Bronchial epithelial cell (primary cell): ENCODE measurements around the gene SPINDOC. TPM values are rescaled to one million over a fixed set of nuclear protein-coding genes. Genes with fewer than 3 reads are reported as not detected.
"Not testable (repeated sequence)": the region's sequence is repeated elsewhere in the genome, so short reads cannot be mapped to it uniquely, and the experiment has no call there.

Experiments
- DNase-seq: peaks from one replicate; pipeline ENCODE4 v3.0.0-alpha.2; 2010; ENCODE audit warnings: low read depth
- FAIRE-seq: peaks from 2 replicates; lab custom pipeline; 2011; peaks lifted over from hg19 to GRCh38; lab: Jason Lieb, UNC
- H3K27me3 ChIP-seq: 2 replicates; pipeline ENCODE4 v1.5.1; 2011; ENCODE audit warnings: low read length; ENCODE audit not compliant: control insufficient read depth, insufficient read depth
- H3K36me3 ChIP-seq: 2 replicates; pipeline ENCODE4 v1.5.1; 2011; ENCODE audit warnings: low read length; ENCODE audit not compliant: control insufficient read depth, insufficient read depth
- H3K4me3 ChIP-seq: 2 replicates; pipeline ENCODE4 v1.5.1; 2011; ENCODE audit warnings: mild to moderate bottlenecking, low read depth, low read length, control low read depth
- total RNA-seq: library from RNA; depleted of rRNA; stranded (reverse); fragments of >200 nt; gene quantifications from 2 replicates; pipeline ENCODE4 v1.2.1, GENCODE V29; 2014
- TF ChIP-seq, protein P1 (sequence below): IDR thresholded peaks from 2 replicates; pipeline ENCODE4 v1.5.1; 2011; ENCODE audit warnings: mild to moderate bottlenecking, moderate library complexity, low read length, control low read depth, inconsistent platforms; ENCODE audit not compliant: insufficient read depth, severe bottlenecking

SPINDOC gene
- total RNA-seq, 1 donor from 2014 or later: 3.4 TPM

DNA sequence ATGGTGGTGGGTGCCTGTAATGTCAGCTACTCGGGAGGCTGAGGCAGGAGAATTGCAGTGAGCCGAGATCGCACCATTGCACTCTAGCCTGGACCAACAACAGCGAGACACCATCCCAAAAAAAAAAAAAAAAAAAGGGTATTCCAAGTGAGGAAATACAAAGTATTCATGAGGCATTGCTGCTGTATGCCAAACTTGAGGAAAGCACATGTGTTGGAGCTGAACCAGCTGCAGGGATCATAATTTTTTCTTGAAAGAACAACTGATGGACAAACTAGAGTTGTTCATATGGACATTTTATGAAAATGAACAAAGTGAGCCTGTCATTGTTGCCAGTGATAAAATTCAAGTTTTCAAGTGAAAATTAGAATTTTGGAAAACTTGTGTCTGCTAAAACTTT, 41.4 kb downstream of the SPINDOC start:
- Histone ChIP-seq H3K27me3 (no peaks in the 10 kb centered on the region), H3K4me3 (no peak overlapping the region), H3K36me3 (no peaks in the 10 kb centered on the region)
- TF ChIP-seq, protein P1, sequence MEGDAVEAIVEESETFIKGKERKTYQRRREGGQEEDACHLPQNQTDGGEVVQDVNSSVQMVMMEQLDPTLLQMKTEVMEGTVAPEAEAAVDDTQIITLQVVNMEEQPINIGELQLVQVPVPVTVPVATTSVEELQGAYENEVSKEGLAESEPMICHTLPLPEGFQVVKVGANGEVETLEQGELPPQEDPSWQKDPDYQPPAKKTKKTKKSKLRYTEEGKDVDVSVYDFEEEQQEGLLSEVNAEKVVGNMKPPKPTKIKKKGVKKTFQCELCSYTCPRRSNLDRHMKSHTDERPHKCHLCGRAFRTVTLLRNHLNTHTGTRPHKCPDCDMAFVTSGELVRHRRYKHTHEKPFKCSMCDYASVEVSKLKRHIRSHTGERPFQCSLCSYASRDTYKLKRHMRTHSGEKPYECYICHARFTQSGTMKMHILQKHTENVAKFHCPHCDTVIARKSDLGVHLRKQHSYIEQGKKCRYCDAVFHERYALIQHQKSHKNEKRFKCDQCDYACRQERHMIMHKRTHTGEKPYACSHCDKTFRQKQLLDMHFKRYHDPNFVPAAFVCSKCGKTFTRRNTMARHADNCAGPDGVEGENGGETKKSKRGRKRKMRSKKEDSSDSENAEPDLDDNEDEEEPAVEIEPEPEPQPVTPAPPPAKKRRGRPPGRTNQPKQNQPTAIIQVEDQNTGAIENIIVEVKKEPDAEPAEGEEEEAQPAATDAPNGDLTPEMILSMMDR: no peak
- FAIRE-seq (no peak), DNase-seq (no peak)

DNA sequence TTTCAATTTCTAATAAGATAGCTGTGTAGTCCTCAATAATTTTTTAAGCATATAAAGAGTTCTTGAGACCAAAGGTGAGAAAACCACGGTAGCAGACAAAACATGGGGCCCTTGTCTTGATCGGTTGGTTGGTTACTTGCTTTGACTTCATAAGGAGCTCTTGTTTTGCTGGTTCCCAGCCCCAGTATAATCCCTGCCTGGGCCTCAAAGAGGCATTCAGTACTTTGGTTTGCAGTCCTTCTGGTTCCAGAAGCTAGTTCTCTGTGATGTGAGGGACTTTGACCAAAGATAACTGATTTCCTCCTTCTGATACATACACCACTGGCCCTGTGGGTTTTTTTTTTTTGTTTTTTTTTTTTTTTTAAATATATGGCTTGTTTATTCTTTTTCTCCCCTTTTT, 42.7 kb downstream of the SPINDOC start:
- no peak for DNase-seq
- Histone ChIP-seq H3K36me3 (no peaks in the 10 kb centered on the region), H3K27me3 (no peaks in the 10 kb centered on the region), H3K4me3 (no peak overlapping the region)
- TF ChIP-seq, protein P1: no peak
- no peak for FAIRE-seq

DNA sequence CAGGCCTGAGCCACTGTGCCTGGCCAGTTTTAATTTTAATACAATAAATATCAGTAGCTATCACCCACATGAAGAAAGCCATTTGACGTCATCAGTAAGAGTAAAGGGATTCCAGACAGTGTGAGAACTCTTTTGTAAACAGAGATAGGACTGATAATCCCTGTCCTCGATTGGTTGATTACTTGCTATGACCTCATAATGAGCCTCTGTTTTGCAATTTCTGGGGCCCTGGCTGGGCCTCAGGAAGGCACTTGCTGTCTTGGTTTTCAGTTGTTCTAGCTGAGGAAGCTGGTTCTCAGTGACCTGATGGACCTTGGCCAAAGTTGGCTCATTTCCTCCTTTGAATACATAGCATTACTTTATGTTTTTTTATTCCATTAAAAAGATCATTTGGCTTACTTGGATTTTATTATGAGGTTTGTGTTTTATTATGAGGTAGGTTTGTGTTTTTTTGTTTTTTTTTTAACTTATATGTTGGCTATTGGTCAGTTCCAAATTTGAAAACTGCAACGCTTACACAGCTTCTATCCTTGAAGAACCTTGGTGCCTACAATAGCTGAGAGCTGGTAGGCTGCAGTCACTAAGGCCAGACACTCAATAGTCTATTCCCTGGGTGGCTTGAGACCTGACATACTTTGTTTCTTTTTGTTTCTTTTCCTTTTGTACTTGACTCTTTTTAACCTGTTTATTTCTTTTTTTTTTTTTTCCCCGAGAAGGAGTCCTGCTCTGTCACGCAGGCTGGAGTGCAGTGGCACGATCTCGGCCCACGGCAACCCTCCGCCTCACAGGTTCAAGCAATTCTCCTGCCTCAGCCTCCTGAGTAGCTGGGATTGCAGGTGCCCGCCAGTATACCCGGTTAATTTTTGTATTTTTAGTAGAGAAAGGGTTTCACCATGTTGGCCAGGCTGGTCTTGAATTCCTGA, 45.6 kb downstream of the SPINDOC start:
- FAIRE-seq (no peak), DNase-seq (no peak)
- Histone ChIP-seq H3K36me3 (peaks cover 4% of the 10 kb centered on the region), H3K27me3 (no peaks in the 10 kb centered on the region), H3K4me3 (no peak overlapping the region)
- TF ChIP-seq, protein P1: no peak

DNA sequence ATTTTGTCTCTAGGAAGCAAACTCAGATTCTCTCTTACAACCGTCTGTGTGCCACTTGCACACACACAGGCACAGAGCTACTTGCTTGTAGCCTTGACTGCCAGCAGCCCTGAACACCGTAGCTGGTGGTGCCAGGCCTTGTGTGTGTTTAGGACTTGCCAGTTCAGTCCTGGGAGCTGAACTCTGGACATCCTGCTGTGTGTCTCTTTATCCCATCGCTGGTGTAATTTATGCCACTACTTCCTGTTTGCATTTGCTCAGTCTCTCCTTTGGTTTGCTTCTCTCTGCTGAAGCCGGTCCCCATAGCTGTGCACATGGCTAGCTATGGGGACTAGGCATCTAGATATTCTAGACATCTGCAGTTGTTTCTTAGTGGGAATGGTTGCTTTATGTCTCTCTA, 49.7 kb downstream of the SPINDOC start:
- Histone ChIP-seq H3K27me3 (no peaks in the 10 kb centered on the region), H3K4me3 (no peak overlapping the region), H3K36me3 (peaks cover 4% of the 10 kb centered on the region)
- DNase-seq (no peak), FAIRE-seq (no peak)
- TF ChIP-seq, protein P1: no peak

DNA sequence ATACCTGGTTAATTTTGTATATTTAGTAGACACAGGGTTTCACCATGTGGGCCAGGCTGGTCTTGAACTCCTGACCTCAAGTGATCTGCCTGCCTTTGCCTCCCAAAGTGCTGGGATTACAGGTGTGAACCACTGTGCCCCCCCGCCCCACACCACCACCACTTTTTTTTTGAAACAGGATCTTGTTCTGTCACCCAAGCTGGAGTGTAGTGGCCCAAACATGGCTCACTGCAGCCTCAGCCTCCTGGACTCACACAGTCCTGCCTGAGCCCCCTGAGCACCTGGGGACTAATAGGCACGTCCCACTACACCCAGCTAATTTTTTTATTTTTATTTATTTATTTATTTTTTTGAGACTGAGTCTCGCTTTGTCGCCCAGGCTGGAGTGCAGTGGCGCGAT, 50.4 kb downstream of the SPINDOC start:
- not testable (repeated sequence) for H3K4me3 ChIP-seq, H3K27me3 ChIP-seq, H3K36me3 ChIP-seq, FAIRE-seq, DNase-seq

DNA sequence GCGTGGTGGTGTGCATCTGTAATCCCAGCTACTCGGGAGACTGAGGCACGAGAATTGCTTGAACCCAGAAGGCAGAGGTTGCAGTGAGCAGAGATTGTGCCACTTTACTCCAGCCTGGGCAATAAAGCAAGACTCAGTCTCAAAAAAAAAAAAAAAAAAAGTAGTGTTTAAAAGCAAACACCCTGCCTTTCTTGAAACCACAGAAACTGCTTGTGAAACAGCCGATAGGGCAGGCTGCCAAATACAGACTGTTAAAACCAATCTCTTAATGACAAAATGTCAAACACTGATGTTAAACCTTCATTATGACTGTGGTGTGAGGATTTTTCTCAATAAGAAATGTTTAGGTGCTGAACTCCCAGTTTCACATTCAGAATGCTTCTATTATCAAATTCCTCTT, 53.0 kb downstream of the SPINDOC start:
- FAIRE-seq (no peak), DNase-seq (peak; percentile 55)
- peaks cover 6% of the 10 kb centered on the region for H3K36me3 ChIP-seq
- H3K27me3 ChIP-seq: no peaks in the 10 kb centered on the region
- H3K4me3 ChIP-seq: no peak overlapping the region
- TF ChIP-seq, protein P1: no peak
